Measurements from ENCODE around the gene CEP63.
"Not testable (repeated sequence)": the region's sequence is repeated elsewhere in the genome, so short reads cannot be mapped to it uniquely, and the experiment has no call there.

Gene CEP63

DNA sequence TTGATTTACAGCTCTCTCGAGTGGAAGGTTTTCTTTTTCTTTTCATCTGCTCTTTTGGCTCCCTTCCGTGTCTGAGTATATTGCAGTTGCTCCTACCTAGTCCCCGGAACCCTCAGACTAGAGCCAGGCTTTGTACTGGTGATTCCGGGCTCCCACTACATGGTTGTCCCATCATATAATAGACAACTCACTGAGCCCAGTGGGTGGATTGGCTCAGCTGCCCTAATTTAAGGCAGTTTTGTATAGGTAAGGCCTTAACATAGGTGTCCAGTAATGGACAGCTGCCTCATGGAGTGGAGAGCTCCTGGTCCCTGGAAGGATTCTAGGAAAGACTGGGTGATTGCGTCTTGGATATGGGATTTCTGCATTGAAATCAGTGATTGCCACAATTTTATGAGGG is 106.9 kb downstream of the CEP63 start:
- Mint-ChIP-seq H3K4me3 (no peak overlapping the region), H3K4me1 (ENCODE audit: low read depth) (peaks cover 33% of the 10 kb centered on the region), H3K27me3 (no peaks in the 10 kb centered on the region), H3K9me3 (no peaks in the 10 kb centered on the region), H3K27ac (no peak overlapping the region), H3K36me3 (ENCODE audit: low read depth) (no peaks in the 10 kb centered on the region)
- intact Hi-C loops (cut with micrococcal nuclease): no loop called here

DNA sequence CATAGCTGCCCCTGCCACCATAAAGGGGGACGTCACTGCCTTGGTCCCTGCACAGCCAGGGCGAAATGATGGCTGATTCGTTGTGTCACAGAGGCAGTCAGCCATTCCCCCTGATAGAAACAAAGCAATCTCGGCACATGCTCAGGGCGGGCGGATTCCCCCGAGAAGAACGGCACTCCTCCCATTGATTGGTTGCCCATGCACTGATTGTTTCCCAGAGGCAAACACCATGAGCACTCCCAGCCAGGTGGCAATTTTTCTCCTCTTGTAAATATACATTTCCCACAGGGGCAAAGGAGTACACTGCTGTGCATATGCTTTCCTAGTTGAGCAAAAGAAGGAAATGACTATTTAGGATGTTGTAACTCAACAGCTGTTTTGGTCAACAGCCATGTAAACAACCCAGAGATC is 108.5 kb downstream of the CEP63 start:
- intact Hi-C loops (cut with micrococcal nuclease): no loop called here
- Mint-ChIP-seq H3K27ac (peak overlapping the region; percentile 16), H3K27me3 (no peaks in the 10 kb centered on the region), H3K36me3 (ENCODE audit: low read depth) (no peaks in the 10 kb centered on the region), H3K4me3 (no peak overlapping the region), H3K9me3 (no peaks in the 10 kb centered on the region), H3K4me1 (ENCODE audit: low read depth) (peaks cover 45% of the 10 kb centered on the region)

DNA sequence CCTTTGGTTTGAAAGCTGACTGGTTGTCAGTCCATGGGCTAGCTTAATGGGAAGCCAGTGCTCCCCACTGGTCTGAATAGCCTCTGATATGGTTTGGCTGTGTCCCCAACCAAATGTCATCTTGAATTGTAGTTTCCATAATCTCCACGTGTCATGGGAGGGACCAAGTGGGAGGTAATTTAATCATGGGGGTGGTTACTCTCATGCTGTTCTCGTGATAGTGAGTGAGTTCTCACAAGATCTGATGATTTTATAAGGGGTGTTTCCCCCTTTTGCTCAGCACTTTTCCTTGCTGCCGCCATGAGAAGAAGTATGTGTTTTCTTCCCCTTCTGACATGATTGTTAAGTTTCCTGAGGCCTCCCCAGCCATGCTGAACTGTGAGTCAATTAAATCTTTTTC is 109.1 kb downstream of the CEP63 start:
- H3K36me3 Mint-ChIP-seq (ENCODE audit: low read depth); H3K4me3 Mint-ChIP-seq; H3K9me3 Mint-ChIP-seq; H3K27me3 Mint-ChIP-seq; intact Hi-C loops (cut with micrococcal nuclease): not testable (repeated sequence)
- H3K4me1 Mint-ChIP-seq (ENCODE audit: low read depth): peaks cover 45% of the 10 kb centered on the region
- H3K27ac Mint-ChIP-seq: peak overlapping the region; percentile 16

DNA sequence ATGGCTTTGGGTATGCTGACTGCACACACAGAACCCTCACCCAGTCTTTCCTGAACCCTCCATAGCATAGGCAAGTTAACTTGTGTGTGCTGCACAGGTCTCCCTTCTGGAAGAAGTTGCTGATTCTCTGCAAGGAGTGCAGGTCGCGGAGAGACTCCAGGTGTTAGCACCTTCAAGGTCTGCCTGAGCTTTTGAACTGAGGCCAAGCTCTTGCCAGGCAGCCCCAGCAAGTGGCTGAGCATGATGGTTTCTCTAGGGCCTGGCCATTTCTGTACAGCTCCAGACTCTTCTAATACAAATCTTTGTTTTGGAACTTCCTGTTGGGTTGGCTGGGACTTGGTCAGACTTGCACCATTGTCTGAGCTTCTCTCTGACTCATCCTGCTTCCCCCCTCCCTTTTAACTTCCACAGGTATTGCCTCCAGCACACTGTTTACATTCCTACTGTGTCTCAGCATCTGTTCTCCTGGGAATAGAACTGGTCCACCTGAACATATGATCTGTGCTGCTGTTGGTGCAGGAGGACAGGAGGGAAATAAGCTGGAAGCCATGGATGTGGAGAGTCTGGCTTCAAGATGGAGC is 111.6 kb downstream of the CEP63 start:
- H3K9me3 Mint-ChIP-seq: no peaks in the 10 kb centered on the region
- no peak overlapping the region for H3K27ac Mint-ChIP-seq

DNA sequence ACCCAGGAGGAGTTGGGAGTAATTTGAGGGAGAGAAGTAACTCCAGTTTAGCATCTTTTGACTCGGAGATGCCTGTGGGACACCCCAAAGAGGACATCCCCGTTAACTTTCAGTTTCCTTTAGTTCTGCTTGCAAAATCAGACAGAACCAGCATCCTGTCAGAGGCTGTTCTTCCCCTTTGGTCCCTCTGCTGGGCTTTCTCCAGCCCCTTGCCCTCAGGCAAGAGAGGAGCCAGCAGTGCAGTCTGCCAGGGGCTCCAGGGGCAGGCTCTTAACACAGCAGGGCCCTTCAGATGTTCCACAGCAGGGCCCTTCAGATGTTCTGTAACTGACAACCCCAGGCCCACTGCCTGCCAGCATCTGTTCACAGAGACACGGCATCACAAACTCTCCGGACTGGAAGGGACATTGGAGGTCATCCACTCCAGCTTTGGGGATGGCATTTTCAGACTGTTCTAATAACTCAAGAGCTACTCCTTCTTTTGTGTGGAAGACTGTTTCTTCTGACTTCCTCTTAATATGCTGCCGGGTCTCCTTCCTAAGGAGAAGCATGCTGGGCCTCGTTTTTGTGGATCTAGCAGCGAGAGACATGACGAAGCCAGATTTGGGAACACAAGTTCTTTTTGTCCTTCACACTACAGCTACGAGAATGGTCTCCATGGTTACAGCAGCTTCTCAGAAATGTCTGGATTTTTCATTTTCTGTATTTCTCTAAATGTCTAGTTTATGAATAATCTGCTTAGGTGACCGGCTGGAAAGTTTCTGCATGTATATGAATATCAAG is 113.1 kb downstream of the CEP63 start:
- H3K4me1 Mint-ChIP-seq (ENCODE audit: low read depth): peaks cover 56% of the 10 kb centered on the region
- no peaks in the 10 kb centered on the region for H3K27me3 Mint-ChIP-seq
- intact Hi-C loops (cut with micrococcal nuclease): no loop called here
- H3K27ac Mint-ChIP-seq: no peak overlapping the region
- no peaks in the 10 kb centered on the region for H3K9me3 Mint-ChIP-seq
- no peaks in the 10 kb centered on the region for H3K36me3 Mint-ChIP-seq (ENCODE audit: low read depth)
- no peak overlapping the region for H3K4me3 Mint-ChIP-seq

More for the DNA sequence above, 111.6 kb downstream of the CEP63 start:
- Mint-ChIP-seq H3K27me3 (no peaks in the 10 kb centered on the region), H3K36me3 (ENCODE audit: low read depth) (no peaks in the 10 kb centered on the region), H3K4me3 (no peak overlapping the region), H3K4me1 (ENCODE audit: low read depth) (peaks cover 45% of the 10 kb centered on the region)
- intact Hi-C loops (cut with micrococcal nuclease): no loop called here

DNA sequence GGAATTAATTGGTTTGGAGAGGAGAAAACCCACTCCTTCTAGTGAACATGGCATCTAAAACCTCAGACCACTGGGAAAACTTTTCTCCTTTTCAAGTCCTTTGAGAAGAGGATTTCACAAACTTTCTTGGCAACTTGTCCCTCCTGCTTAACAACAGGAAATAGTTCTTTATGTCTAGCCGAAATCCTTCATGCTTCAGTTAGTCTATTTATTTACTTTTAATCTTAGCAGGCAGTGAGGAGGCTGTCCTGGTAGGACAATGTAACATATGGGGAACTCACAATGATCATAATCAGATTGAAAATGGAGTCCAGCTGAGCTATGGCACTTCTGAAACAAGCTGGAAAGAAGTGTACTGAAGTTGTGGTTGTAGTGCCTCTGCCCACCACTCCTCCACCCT is 114.3 kb downstream of the CEP63 start:
- H3K9me3 Mint-ChIP-seq: no peaks in the 10 kb centered on the region
- no peak overlapping the region for H3K4me3 Mint-ChIP-seq
- no peaks in the 10 kb centered on the region for H3K27me3 Mint-ChIP-seq
- H3K4me1 Mint-ChIP-seq (ENCODE audit: low read depth): peaks cover 49% of the 10 kb centered on the region
- no peaks in the 10 kb centered on the region for H3K36me3 Mint-ChIP-seq (ENCODE audit: low read depth)
- no peak overlapping the region for H3K27ac Mint-ChIP-seq
- intact Hi-C loops (cut with micrococcal nuclease): loop anchor here (2.0 kb wide), 1 partner anchor 1295 kb away; no protein-coding TSS in a partner anchor

DNA sequence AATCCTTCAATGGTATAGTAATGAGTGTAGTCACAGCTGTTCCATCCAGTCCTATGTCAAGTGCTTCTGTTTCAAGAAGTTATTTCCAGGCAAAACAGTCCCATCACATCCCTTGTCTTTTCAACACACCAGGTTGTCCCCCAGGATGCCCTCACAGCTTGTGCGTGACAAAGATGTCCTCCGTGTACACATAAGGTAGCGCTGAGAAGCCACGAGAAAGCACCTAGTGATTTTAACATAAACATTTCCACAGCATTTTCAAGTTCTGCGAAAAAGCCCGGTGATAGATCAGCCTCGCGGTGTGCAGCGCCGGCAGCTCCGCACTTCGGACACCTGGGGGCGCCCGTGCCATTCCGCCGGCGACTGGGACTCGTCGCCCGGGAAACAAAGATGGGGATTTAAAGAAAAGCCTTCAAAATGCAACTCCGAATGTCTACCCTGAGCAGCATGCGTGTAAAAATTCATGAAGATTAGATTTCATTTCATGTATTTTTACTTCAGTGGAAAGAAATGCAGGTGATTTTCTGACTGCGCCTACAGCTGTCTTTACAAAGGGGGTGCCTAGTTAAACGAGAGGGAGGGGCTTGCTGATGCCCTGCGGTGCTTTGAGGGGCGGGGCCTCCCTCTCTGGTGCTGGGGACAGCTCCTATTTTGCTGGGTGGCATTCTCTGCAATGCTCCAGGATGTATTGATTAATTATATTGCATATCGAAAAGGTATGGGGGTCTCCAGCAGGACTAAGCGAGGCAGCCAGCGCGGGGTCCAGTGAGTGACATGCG is 115.0 kb downstream of the CEP63 start:
- intact Hi-C loops (cut with micrococcal nuclease): loop anchor here (1.0 to 2.0 kb wide), 3 partner anchors 40 to 1294 kb away; no protein-coding TSS in a partner anchor
- Mint-ChIP-seq H3K36me3 (ENCODE audit: low read depth) (no peaks in the 10 kb centered on the region), H3K4me1 (ENCODE audit: low read depth) (peaks cover 52% of the 10 kb centered on the region), H3K4me3 (no peak overlapping the region), H3K9me3 (no peaks in the 10 kb centered on the region), H3K27ac (no peak overlapping the region), H3K27me3 (no peaks in the 10 kb centered on the region)

DNA sequence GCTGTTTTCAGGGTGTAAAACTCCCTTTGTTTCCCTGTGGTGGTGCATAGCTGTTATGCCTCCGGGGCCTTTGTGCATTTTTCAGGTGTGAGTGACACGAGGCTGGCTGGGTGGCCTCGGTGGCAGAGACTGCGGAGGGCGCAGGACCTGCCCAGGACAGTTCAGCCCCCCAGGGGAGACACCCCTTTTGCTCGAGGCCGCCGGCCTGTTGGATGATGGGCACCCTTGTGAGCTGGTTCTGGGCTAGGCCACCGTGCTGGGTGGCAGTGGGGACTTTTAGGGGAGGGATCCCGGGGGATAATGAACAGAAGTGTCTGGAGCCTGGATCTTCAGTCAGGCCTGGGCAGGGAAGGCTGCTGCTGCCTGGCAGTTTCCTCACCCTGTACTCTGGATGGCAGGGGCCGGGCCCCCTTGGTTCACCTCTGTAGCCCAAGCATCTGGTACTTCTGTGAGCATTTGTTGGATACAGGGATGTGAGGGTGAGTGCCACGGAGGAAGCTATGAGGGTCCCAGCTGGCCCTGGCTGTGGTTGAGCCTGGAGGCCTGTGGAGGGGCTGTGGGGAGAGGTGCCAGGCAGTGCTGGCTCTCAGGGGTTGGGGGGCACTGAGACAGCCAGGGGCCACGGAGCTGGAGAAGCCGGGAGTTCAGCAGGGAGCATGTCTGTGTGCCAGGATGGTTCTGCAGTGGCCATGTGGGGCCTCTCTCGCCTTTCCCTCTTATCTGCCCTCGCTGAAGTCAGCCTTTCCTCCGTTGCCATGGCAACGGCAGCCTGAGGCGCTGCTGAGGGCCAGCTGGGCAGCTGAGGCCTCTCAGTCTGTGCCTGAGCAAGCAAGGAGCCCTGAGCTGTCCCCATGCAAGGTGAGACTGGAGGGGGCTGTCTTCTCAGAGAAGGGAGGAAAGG is 115.9 kb downstream of the CEP63 start:
- no peaks in the 10 kb centered on the region for H3K36me3 Mint-ChIP-seq (ENCODE audit: low read depth)
- H3K27ac Mint-ChIP-seq: no peak overlapping the region
- intact Hi-C loops (cut with micrococcal nuclease): loop anchor here (1.0 to 2.0 kb wide), 3 partner anchors 40 to 1293 kb away; no protein-coding TSS in a partner anchor
- no peaks in the 10 kb centered on the region for H3K9me3 Mint-ChIP-seq
- H3K27me3 Mint-ChIP-seq: no peaks in the 10 kb centered on the region
- peaks cover 57% of the 10 kb centered on the region for H3K4me1 Mint-ChIP-seq (ENCODE audit: low read depth)
- no peak overlapping the region for H3K4me3 Mint-ChIP-seq

DNA sequence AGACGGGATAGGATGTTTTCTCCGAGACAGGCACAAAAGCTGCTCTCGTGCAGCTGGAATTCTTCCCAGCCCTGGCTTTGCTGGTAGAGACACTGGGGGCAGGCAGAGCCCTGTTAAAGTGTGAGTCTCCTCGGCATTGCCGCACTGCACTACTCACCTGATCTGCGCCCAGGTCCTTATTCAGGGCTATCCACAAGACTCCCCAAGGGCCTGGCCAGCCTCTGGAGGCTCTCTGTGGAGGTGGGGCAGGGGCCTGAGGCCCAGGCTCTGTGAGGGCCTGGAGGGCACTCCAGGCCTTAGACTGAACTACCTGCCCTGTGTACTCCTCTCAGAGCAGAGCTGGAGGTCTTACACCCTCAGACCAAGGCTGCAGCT is 116.6 kb downstream of the CEP63 start:
- Mint-ChIP-seq H3K36me3 (ENCODE audit: low read depth) (no peaks in the 10 kb centered on the region), H3K4me3 (no peak overlapping the region), H3K27ac (no peak overlapping the region), H3K27me3 (no peaks in the 10 kb centered on the region), H3K4me1 (ENCODE audit: low read depth) (peaks cover 57% of the 10 kb centered on the region), H3K9me3 (no peaks in the 10 kb centered on the region)
- intact Hi-C loops (cut with micrococcal nuclease): no loop called here

DNA sequence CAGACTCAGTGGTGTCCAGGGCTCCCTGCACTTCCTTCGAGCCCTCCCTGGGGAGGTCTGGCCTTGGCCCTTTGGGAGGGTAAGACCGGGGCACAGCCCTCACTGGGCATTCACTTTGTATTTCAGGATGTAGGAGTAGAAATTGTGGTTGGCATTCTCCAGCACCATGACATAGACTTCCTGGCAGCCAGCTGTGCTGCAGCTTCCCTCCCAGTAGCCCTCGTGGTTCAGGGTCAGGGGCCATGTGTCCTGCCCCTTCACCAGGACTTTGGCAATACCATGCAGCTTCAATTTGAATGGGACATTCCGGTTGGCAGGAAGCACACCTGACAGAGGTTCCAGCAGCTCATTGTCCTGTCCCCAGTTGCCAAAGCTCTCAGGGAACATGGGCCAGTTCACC is 117.6 kb downstream of the CEP63 start:
- Mint-ChIP-seq H3K36me3 (ENCODE audit: low read depth) (no peaks in the 10 kb centered on the region), H3K27ac (no peak overlapping the region), H3K4me1 (ENCODE audit: low read depth) (peaks cover 58% of the 10 kb centered on the region), H3K9me3 (no peaks in the 10 kb centered on the region), H3K27me3 (no peaks in the 10 kb centered on the region), H3K4me3 (no peak overlapping the region)
- intact Hi-C loops (cut with micrococcal nuclease): no loop called here

DNA sequence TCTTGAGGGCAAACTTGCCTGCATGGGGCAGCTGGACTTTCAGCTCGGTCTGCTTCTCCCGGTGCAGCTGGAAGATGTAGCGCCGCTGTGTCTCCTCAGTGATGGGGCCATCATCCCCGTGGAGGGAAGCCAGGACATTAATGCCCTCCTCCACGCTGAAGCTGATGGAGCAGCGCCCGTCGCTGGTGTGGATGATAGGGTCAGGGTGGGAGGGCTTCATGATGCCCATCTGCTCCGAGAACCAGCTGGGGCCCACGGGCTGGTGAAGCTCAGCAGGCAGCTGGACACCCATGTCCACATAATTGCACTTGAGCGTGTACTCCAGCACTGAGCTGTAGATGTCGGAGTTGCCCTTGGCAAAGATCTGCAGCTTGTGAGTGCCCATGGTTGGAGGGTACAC is 118.1 kb downstream of the CEP63 start:
- Mint-ChIP-seq H3K4me3 (no peak overlapping the region), H3K36me3 (ENCODE audit: low read depth) (no peaks in the 10 kb centered on the region), H3K27me3 (no peaks in the 10 kb centered on the region), H3K27ac (no peak overlapping the region), H3K4me1 (ENCODE audit: low read depth) (peaks cover 56% of the 10 kb centered on the region), H3K9me3 (no peaks in the 10 kb centered on the region)
- intact Hi-C loops (cut with micrococcal nuclease): no loop called here

DNA sequence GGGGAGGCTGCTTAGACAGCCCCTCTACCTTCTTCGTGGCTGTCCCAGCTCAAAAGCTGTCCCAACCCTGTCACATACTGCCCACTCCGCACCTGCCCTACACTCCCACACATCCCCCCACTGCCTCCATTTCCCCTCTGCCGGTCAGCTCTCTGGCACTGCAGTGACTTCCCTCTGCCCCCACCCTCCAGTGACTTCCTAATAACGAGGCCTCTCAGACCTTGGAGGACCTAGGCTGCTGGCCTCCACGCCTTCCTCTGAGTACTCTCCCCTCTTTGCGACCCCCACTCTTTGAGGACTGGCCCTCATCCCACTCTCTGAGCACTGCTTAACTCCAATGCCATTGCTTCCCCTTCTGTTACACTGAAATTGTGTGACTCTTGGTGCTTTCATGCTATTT is 119.7 kb downstream of the CEP63 start:
- peak overlapping the region; percentile 18 for H3K27ac Mint-ChIP-seq
- no peaks in the 10 kb centered on the region for H3K36me3 Mint-ChIP-seq (ENCODE audit: low read depth)
- H3K4me1 Mint-ChIP-seq (ENCODE audit: low read depth): peaks cover 54% of the 10 kb centered on the region
- H3K4me3 Mint-ChIP-seq: no peak overlapping the region
- H3K9me3 Mint-ChIP-seq: no peaks in the 10 kb centered on the region
- intact Hi-C loops (cut with micrococcal nuclease): no loop called here
- H3K27me3 Mint-ChIP-seq: no peaks in the 10 kb centered on the region
